ENCODE data around the gene MPIG6B. TPM values are rescaled to one million over a fixed set of nuclear protein-coding genes. Genes with fewer than 3 reads are reported as not detected.

MPIG6B gene
- total RNA-seq, 1 donor from 2014 or later, result not detected

DNA sequence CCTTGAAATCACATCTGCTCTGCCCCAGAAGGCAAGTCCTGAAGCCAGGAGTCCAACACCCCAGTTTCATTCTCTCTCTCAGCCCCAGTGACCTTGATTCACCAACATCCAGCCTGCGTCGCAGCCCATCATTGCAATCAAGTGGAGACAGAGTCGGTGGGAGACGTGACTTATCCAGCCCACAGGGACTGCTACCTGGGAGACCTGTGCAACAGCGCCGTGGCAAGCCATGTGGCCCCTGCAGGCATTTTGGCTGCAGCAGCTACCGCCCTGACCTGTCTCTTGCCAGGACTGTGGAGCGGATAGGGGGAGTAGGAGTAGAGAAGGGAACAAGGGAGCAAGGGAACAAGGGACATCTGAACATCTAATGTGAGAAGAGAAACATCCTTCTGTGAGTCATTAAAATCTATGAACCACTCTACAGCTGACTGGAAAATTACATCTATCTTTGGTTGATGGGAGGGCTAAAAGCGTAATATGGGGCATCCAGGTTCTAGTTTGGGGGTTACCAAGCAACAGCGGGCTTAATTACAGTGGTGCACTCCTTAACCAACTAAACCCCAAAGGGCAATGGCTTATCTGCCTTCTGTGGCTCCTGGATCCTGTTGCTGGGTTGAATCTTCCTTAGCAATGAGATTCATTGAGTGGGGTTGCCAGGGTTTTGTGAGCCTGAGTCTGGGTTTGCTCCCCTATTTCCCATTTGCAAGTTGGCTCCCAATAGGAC, 5.5 kb upstream of the MPIG6B start:
- H3K4me3 Mint-ChIP-seq (ENCODE audit: low read depth), result no peak overlapping the region
- H3K27ac Mint-ChIP-seq, result no peak overlapping the region
- H3K4me1 Mint-ChIP-seq (ENCODE audit: low read depth), result peaks cover 7% of the 10 kb centered on the region
- no peaks in the 10 kb centered on the region for H3K36me3 Mint-ChIP-seq (ENCODE audit: low read depth)
- DNase-seq (ENCODE audit: low spot score), result no peak
- no peaks in the 10 kb centered on the region for H3K9me3 Mint-ChIP-seq
- intact Hi-C loops (cut with micrococcal nuclease), result no loop called here
- H3K27me3 Mint-ChIP-seq (ENCODE audit: low read depth), result peaks cover 11% of the 10 kb centered on the region

DNA sequence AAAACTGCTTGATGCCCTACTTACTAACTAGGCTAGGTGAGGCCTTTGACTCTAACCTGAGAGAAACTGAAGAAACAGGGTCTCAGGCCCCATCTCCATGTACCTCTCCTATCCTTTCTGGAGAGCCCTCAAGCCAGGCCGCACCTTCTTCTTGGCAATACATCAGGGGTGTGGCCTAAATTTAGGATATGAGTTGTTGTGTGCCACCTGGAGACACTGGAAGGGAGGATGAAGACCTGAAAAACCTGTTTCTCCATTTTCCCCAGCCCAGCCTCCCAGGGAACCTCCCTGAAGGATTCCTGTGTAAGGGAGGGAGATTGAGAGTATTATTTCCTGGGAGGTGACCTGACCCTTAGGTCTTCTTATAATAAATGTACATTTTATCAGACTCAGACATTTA, 4.9 kb upstream of the MPIG6B start:
- no peaks in the 10 kb centered on the region for H3K9me3 Mint-ChIP-seq
- no peaks in the 10 kb centered on the region for H3K36me3 Mint-ChIP-seq (ENCODE audit: low read depth)
- H3K27ac Mint-ChIP-seq, result no peak overlapping the region
- H3K27me3 Mint-ChIP-seq (ENCODE audit: low read depth), result peaks cover 8% of the 10 kb centered on the region
- no peak overlapping the region for H3K4me3 Mint-ChIP-seq (ENCODE audit: low read depth)
- intact Hi-C loops (cut with micrococcal nuclease), result no loop called here
- peaks cover 7% of the 10 kb centered on the region for H3K4me1 Mint-ChIP-seq (ENCODE audit: low read depth)
- no peak for DNase-seq (ENCODE audit: low spot score)

DNA sequence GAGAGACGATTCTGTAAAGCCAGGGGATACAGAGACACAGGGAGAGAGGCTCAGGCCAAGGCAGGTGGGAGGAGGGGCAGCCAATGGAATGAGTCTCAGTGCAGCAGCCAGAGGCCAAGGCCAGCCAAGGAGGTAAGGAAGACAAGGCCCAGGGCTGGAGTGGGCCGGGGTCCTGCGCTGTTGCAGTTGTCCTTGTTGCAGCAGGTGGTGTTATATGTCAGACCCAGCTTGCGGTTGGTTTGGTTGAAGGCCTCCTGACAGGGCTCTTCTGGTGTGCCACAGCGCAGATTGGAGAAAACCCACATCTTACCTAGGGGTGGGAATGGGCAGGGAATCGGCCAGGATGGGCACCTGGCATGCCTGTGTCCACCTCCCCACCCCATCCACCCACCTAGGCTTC, 4.2 kb upstream of the MPIG6B start:
- H3K9me3 Mint-ChIP-seq, result no peaks in the 10 kb centered on the region
- intact Hi-C loops (cut with micrococcal nuclease), result no loop called here
- no peak overlapping the region for H3K4me3 Mint-ChIP-seq (ENCODE audit: low read depth)
- peaks cover 7% of the 10 kb centered on the region for H3K27me3 Mint-ChIP-seq (ENCODE audit: low read depth)
- H3K4me1 Mint-ChIP-seq (ENCODE audit: low read depth), result peaks cover 7% of the 10 kb centered on the region
- no peaks in the 10 kb centered on the region for H3K36me3 Mint-ChIP-seq (ENCODE audit: low read depth)
- no peak for DNase-seq (ENCODE audit: low spot score)
- no peak overlapping the region for H3K27ac Mint-ChIP-seq

- no peak for DNase-seq (ENCODE audit: low spot score)
- intact Hi-C loops (cut with micrococcal nuclease), result no loop called here
- H3K9me3 Mint-ChIP-seq, result no peaks in the 10 kb centered on the region
- H3K27me3 Mint-ChIP-seq (ENCODE audit: low read depth), result peaks cover 5% of the 10 kb centered on the region
- H3K36me3 Mint-ChIP-seq (ENCODE audit: low read depth), result no peaks in the 10 kb centered on the region
- H3K27ac Mint-ChIP-seq, result no peak overlapping the region
- H3K4me1 Mint-ChIP-seq (ENCODE audit: low read depth), result peaks cover 7% of the 10 kb centered on the region
- H3K4me3 Mint-ChIP-seq (ENCODE audit: low read depth), result no peak overlapping the region
Observed at GRCh38 chr6:31720196-31720770, 2.9 kb upstream of the MPIG6B start.

- peaks cover 3% of the 10 kb centered on the region for H3K36me3 Mint-ChIP-seq (ENCODE audit: low read depth)
- intact Hi-C loops (cut with micrococcal nuclease), result no loop called here
- no peak for DNase-seq (ENCODE audit: low spot score)
- H3K27me3 Mint-ChIP-seq (ENCODE audit: low read depth), result peaks cover 5% of the 10 kb centered on the region
- no peak within 1 kb of the TSS for H3K4me3 Mint-ChIP-seq (ENCODE audit: low read depth)
- H3K4me1 Mint-ChIP-seq (ENCODE audit: low read depth), result peaks cover 17% of the 10 kb centered on the region
- H3K27ac Mint-ChIP-seq, result no peak within 1 kb of the TSS
- H3K9me3 Mint-ChIP-seq, result no peaks in the 10 kb centered on the region
Observed at GRCh38 chr6:31721351-31722020, 1.7 kb upstream of the MPIG6B start, which contains the start of gene LY6G6C. TSS of gene LY6G6C (minus strand) at chr6:31721746. CDS start at chr6:31721679, 67 bp downstream.

DNA sequence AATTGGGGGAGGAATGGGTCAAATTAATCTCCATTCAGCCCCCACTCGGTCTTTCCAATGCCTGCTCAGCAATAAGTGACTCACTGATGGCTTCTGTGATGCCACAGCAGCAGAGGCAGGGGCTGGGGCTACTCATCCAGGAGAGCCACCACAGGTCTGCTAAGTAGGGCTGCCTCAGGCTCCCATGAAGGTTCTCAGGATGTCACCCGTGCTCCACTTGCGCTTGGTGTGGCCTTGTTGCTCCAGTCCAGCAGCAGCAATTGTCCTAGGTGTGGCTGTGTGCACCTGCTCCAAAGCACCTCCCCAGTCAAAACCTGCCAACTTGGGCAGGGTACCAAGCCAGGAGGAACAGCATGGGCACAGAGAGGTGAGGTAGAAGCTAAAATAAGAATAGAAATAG, 1.0 kb upstream of the MPIG6B start:
- intact Hi-C loops (cut with micrococcal nuclease), result no loop called here
- H3K4me1 Mint-ChIP-seq (ENCODE audit: low read depth), result peaks cover 24% of the 10 kb centered on the region

GRCh38 chr6:31723980-31724691, 963 bp downstream of the MPIG6B start:
- Mint-ChIP-seq H3K9me3 (no peaks in the 10 kb centered on the region), H3K27me3 (ENCODE audit: low read depth) (peaks cover 5% of the 10 kb centered on the region), H3K36me3 (ENCODE audit: low read depth) (peaks cover 12% of the 10 kb centered on the region), H3K4me1 (ENCODE audit: low read depth) (peaks cover 34% of the 10 kb centered on the region), H3K27ac (no peak overlapping the region), H3K4me3 (ENCODE audit: low read depth) (no peak overlapping the region)
- DNase-seq (ENCODE audit: low spot score), result no peak
- intact Hi-C loops (cut with micrococcal nuclease), result no loop called here

More for the DNA sequence above, 1.0 kb upstream of the MPIG6B start:
- no peak for DNase-seq (ENCODE audit: low spot score)
- no peak overlapping the region for H3K27ac Mint-ChIP-seq
- no peak overlapping the region for H3K4me3 Mint-ChIP-seq (ENCODE audit: low read depth)
- peaks cover 7% of the 10 kb centered on the region for H3K36me3 Mint-ChIP-seq (ENCODE audit: low read depth)
- peaks cover 5% of the 10 kb centered on the region for H3K27me3 Mint-ChIP-seq (ENCODE audit: low read depth)
- no peaks in the 10 kb centered on the region for H3K9me3 Mint-ChIP-seq

- Mint-ChIP-seq H3K4me1 (ENCODE audit: low read depth) (peaks cover 46% of the 10 kb centered on the region), H3K27ac (peak overlapping the region; percentile 47), H3K27me3 (ENCODE audit: low read depth) (no peaks in the 10 kb centered on the region), H3K4me3 (ENCODE audit: low read depth) (no peak overlapping the region), H3K9me3 (no peaks in the 10 kb centered on the region), H3K36me3 (ENCODE audit: low read depth) (peaks cover 22% of the 10 kb centered on the region)
- DNase-seq (ENCODE audit: low spot score), result no peak
- intact Hi-C loops (cut with micrococcal nuclease), result no loop called here
Observed at GRCh38 chr6:31725502-31726350, 2.6 kb downstream of the MPIG6B start.

- DNase-seq (ENCODE audit: low spot score), result no peak
Observed at GRCh38 chr6:31727034-31727716, 4.0 kb downstream of the MPIG6B start.

GRCh38 chr6:31727717-31728671, 4.8 kb downstream of the MPIG6B start:
- peak overlapping the region; percentile 19 for H3K27ac Mint-ChIP-seq
- H3K4me3 Mint-ChIP-seq (ENCODE audit: low read depth), result peak overlapping the region; percentile 85
- H3K36me3 Mint-ChIP-seq (ENCODE audit: low read depth), result peaks cover 42% of the 10 kb centered on the region
- intact Hi-C loops (cut with micrococcal nuclease), result no loop called here
- no peaks in the 10 kb centered on the region for H3K27me3 Mint-ChIP-seq (ENCODE audit: low read depth)
- H3K4me1 Mint-ChIP-seq (ENCODE audit: low read depth), result peaks cover 45% of the 10 kb centered on the region
- no peaks in the 10 kb centered on the region for H3K9me3 Mint-ChIP-seq
- DNase-seq (ENCODE audit: low spot score), result no peak

More at GRCh38 chr6:31727034-31727716, 4.0 kb downstream of the MPIG6B start:
- Mint-ChIP-seq H3K36me3 (ENCODE audit: low read depth) (peaks cover 34% of the 10 kb centered on the region), H3K4me3 (ENCODE audit: low read depth) (peak overlapping the region; percentile 49), H3K4me1 (ENCODE audit: low read depth) (peaks cover 46% of the 10 kb centered on the region), H3K27me3 (ENCODE audit: low read depth) (no peaks in the 10 kb centered on the region), H3K27ac (peak overlapping the region; percentile 19), H3K9me3 (no peaks in the 10 kb centered on the region)
- intact Hi-C loops (cut with micrococcal nuclease), result no loop called here
